Measurements from ENCODE around the gene MED14. TPM values are rescaled to one million over a fixed set of nuclear protein-coding genes. Genes with fewer than 3 reads are reported as not detected.

The MED14 gene
- total and polyA plus RNA-seq, 11 donors, result 9.8 to 40.9 (median 25.8) TPM

DNA sequence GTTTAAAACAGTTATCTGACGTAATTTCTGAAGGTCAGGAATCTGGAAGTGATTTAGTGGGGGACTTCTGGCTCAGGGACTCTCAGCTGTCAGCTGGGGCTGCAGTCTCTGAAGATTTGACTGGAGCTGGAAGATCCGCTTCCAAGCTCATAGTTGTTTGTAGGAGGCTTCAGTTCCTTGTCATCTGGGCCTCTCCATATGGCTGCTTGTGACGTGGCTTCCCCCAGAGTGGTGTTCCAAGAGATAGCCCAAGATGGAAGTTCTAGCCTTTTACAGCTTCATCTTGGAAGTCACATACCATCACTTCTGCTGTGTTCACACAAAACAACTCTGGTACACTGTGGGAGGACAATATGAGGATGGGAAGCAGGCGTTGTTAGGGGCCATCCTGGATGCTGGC is 110.0 kb downstream of the MED14 start:
- TF ChIP-seq, protein P1, sequence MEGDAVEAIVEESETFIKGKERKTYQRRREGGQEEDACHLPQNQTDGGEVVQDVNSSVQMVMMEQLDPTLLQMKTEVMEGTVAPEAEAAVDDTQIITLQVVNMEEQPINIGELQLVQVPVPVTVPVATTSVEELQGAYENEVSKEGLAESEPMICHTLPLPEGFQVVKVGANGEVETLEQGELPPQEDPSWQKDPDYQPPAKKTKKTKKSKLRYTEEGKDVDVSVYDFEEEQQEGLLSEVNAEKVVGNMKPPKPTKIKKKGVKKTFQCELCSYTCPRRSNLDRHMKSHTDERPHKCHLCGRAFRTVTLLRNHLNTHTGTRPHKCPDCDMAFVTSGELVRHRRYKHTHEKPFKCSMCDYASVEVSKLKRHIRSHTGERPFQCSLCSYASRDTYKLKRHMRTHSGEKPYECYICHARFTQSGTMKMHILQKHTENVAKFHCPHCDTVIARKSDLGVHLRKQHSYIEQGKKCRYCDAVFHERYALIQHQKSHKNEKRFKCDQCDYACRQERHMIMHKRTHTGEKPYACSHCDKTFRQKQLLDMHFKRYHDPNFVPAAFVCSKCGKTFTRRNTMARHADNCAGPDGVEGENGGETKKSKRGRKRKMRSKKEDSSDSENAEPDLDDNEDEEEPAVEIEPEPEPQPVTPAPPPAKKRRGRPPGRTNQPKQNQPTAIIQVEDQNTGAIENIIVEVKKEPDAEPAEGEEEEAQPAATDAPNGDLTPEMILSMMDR (IDR thresholded peaks at IDR 0.05), result no peak
- TF ChIP-seq POLR2A (IDR thresholded peaks at IDR 0.05), result no peak
- H3K27ac ChIP-seq, result no peak overlapping the region
- peaks cover 0 to 46% (median 29%) of the 10 kb centered on the region in 9 donors for H3K36me3 ChIP-seq
- no peak overlapping the region for H3K4me3 ChIP-seq
- WGBS, 4 donors, result 65 to 91% (median 81%) methylated on average over 4 of the region's 4 CpGs
- H3K9me3 ChIP-seq, result peaks cover 0 to 11% (median 0%) of the 10 kb centered on the region in 12 donors
- peaks cover 0 to 7% (median 0%) of the 10 kb centered on the region in 9 donors for H3K27me3 ChIP-seq
- no peaks in the 10 kb centered on the region for H3K4me1 ChIP-seq
- intact Hi-C loops (cut with DNase I), result no loop called here
- DNase-seq (no peak), ATAC-seq (no peak)

DNA sequence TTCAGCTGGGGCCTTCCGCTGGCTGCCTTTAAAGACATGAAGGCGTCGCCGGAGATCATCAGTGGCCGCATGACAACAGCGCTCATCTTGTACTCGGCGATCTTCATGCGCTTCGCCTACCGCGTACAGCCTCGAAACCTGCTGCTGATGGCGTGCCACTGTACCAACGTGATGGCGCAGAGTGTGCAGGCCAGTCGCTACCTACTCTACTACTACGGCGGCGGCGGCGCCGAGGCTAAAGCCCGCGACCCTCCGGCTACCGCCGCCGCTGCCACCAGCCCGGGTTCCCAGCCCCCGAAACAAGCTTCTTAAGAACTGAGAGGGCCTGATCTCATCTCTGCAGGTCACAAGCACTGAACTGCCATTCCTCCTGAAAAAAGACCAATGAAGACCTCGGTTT is 111.7 kb downstream of the MED14 start:
- TF ChIP-seq, protein P1 (IDR thresholded peaks at IDR 0.05), result no peak
- no peak for TF ChIP-seq POLR2A (IDR thresholded peaks at IDR 0.05)
- Histone ChIP-seq H3K27ac (no peak overlapping the region), H3K27me3 (peaks cover 0 to 8% (median 0%) of the 10 kb centered on the region in 9 donors), H3K9me3 (peaks cover 0 to 11% (median 0%) of the 10 kb centered on the region in 12 donors), H3K4me3 (no peak overlapping the region), H3K4me1 (no peaks in the 10 kb centered on the region), H3K36me3 (peaks cover 0 to 30% (median 13%) of the 10 kb centered on the region in 9 donors)
- intact Hi-C loops (cut with DNase I), result no loop called here
- DNase-seq (no peak), ATAC-seq (no peak)
- WGBS, 4 donors, result 83 to 93% (median 88%) methylated on average over 31 to 32 of the region's 32 CpGs

DNA sequence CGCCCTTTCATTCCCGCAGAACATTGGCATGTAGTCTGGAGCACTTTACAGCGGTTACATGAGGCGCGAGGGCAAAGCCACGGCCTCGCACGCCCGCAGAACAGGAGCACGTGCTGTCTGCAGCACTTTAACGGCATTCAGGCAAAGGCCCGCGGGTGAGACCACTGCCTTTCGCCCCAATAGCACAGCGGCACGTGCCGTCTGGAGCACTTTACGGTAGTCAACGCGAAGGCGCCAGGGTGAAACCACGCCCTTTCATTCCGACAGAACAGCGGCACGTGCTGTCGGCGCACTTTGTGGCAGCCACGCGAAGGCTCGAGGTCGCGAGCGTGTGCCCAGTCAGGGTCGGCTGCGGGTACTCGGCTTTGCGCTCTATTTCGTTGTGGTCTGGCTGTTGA is 112.2 kb downstream of the MED14 start, which contains the start of gene MPC1L:
Gene MPC1L (plus strand): TSS at position 290 of the 398 bp plus-strand sequence. CDS start 138 bp downstream, outside the sequence.
- H3K4me1 ChIP-seq, result no peaks in the 10 kb centered on the region
- DNase-seq (no peak), ATAC-seq (no peak)
- no peak within 1 kb of the TSS for H3K27ac ChIP-seq
- peaks cover 0 to 11% (median 0%) of the 10 kb centered on the region in 12 donors for H3K9me3 ChIP-seq
- peaks cover 0 to 25% (median 7%) of the 10 kb centered on the region in 9 donors for H3K36me3 ChIP-seq
- 92 to 96% (median 93%) methylated on average over 19 to 38 of the region's 38 CpGs for WGBS, 4 donors
- intact Hi-C loops (cut with DNase I), result no loop called here
- H3K4me3 ChIP-seq, result no peak within 1 kb of the TSS
- H3K27me3 ChIP-seq, result peaks cover 0 to 10% (median 0%) of the 10 kb centered on the region in 9 donors
- TF ChIP-seq, protein P1 (IDR thresholded peaks at IDR 0.05), result no peak
- no peak for TF ChIP-seq POLR2A (IDR thresholded peaks at IDR 0.05)

DNA sequence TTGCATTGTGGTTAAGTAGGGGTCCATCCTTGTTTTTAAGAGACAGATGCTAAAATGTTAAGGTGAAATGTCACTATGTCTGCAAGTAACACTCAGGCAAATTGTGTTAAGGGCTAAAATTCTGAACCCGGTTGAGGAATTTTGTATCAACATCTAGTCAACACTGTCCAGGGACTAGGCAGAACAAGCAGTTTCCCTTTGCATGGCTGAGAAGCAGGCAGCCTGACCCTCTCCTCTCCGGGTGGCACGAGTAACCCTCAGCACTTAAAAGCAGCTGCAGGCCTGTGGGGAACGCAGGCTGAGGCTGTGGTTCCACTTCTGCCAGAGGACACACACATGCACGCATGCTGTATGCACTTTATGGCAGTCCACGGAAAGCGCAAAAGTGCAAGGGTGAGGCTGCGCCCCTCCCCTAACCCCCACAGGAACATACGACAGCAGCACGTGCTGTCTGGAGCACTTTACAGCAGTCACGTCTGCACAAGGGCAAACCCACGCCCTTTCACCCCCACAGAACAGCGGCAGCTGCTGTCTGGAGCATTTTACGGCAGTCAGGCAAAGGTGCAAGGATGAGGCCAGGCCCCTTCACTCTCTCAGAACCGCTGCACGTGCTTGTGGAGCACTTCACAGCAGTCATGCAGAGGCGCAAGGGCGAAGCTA is 112.7 kb downstream of the MED14 start:
- Histone ChIP-seq H3K36me3 (peaks cover 0 to 19% (median 4%) of the 10 kb centered on the region in 9 donors), H3K4me3 (no peak overlapping the region), H3K27me3 (peaks cover 0 to 10% (median 0%) of the 10 kb centered on the region in 9 donors), H3K9me3 (peaks cover 0 to 11% (median 0%) of the 10 kb centered on the region in 12 donors), H3K4me1 (no peaks in the 10 kb centered on the region), H3K27ac (no peak overlapping the region)
- intact Hi-C loops (cut with DNase I), result no loop called here
- no peak for ATAC-seq
- 83 to 89% (median 84%) methylated on average over 15 to 18 of the region's 18 CpGs for WGBS, 4 donors
- no peak for DNase-seq
- TF ChIP-seq, protein P1 (IDR thresholded peaks at IDR 0.05), result no peak
- no peak for TF ChIP-seq POLR2A (IDR thresholded peaks at IDR 0.05)
